Parathyroid adenoma (tissue), 2 donors: ENCODE measurements around the gene RABIF.

Experiments
- H2AFZ ChIP-seq: fragments of 300-600 bp; sonication (generic); one replicate; pipeline ENCODE4 v1.7.0; 2017; ENCODE audit warnings: antibody characterized with exemption, mild to moderate bottlenecking
- H3K27ac ChIP-seq: fragments of 300-600 bp; sonication (generic); one replicate; pipeline ENCODE4 v1.7.0; 2017
- H3K27me3 ChIP-seq: fragments of 300-600 bp; sonication (generic); one replicate; pipeline ENCODE4 v1.7.0; 2017; ENCODE audit warnings: low read length; ENCODE audit not compliant: control insufficient read depth, insufficient read depth
- H3K36me3 ChIP-seq: fragments of 300-600 bp; sonication (generic); one replicate; pipeline ENCODE4 v1.7.0; 2017; ENCODE audit warnings: low read length; ENCODE audit not compliant: control insufficient read depth, insufficient read depth
- H3K4me1 ChIP-seq: fragments of 300-600 bp; sonication (generic); one replicate; pipeline ENCODE4 v1.7.0; 2017; ENCODE audit warnings: control low read depth
- H3K4me2 ChIP-seq: fragments of 300-600 bp; sonication (generic); one replicate; pipeline ENCODE4 v1.7.0; 2017; ENCODE audit warnings: low read length
- H3K4me3 ChIP-seq: fragments of 300-600 bp; sonication (generic); one replicate; pipeline ENCODE4 v1.7.0; 2017; ENCODE audit warnings: low read depth, low read length
- H3K79me2 ChIP-seq: fragments of 300-600 bp; sonication (generic); one replicate; pipeline ENCODE4 v1.7.0; 2017; ENCODE audit warnings: control low read depth
- H3K9ac ChIP-seq: fragments of 300-600 bp; sonication (generic); one replicate; pipeline ENCODE4 v1.7.0; 2017; ENCODE audit warnings: mild to moderate bottlenecking
- H3K9me3 ChIP-seq: fragments of 300-600 bp; sonication (generic); one replicate; pipeline ENCODE4 v1.7.0; 2017; ENCODE audit warnings: low read length; ENCODE audit not compliant: control insufficient read depth
- CTCF ChIP-seq: fragments of 300-600 bp; sonication (generic); IDR thresholded peaks from one replicate; pipeline ENCODE4 v1.7.0; 2017; ENCODE audit warnings: antibody characterized with exemption, mild to moderate bottlenecking
- donor health status: primary hyperparathyroidism.

Gene RABIF

GRCh38 chr1:202850593-202851362 is 38.2 kb downstream of the RABIF start:
- Histone ChIP-seq H3K27ac (no peak overlapping the region), H3K4me2 (no peak overlapping the region), H3K4me1 (no peaks in the 10 kb centered on the region), H3K79me2 (no peaks in the 10 kb centered on the region), H3K9me3 (no peaks in the 10 kb centered on the region), H3K36me3 (no peaks in the 10 kb centered on the region), H3K9ac (no peak overlapping the region), H3K4me3 (no peak overlapping the region), H3K27me3 (no peaks in the 10 kb centered on the region), H2AFZ (no peak overlapping the region)
- no peak for TF ChIP-seq CTCF

- no peak overlapping the region for H3K4me3 ChIP-seq
- no peak for TF ChIP-seq CTCF
- H2AFZ ChIP-seq = no peak overlapping the region
- H3K79me2 ChIP-seq = no peaks in the 10 kb centered on the region
- H3K9me3 ChIP-seq = no peaks in the 10 kb centered on the region
- H3K36me3 ChIP-seq = no peaks in the 10 kb centered on the region
- H3K9ac ChIP-seq = no peak overlapping the region
- H3K27me3 ChIP-seq = no peaks in the 10 kb centered on the region
- no peaks in the 10 kb centered on the region for H3K4me1 ChIP-seq
- H3K27ac ChIP-seq = no peak overlapping the region
- no peak overlapping the region for H3K4me2 ChIP-seq
Observed at GRCh38 chr1:202848191-202848542, 40.8 kb downstream of the RABIF start.

- Histone ChIP-seq H3K4me1 (no peaks in the 10 kb centered on the region), H3K79me2 (no peaks in the 10 kb centered on the region), H3K9ac (no peak overlapping the region), H3K4me3 (no peak overlapping the region), H2AFZ (no peak overlapping the region), H3K9me3 (no peaks in the 10 kb centered on the region), H3K27me3 (no peaks in the 10 kb centered on the region), H3K27ac (no peak overlapping the region), H3K4me2 (no peak overlapping the region), H3K36me3 (no peaks in the 10 kb centered on the region)
- TF ChIP-seq CTCF = no peak
Observed at GRCh38 chr1:202844935-202845334, 44.0 kb downstream of the RABIF start.

- Histone ChIP-seq H3K27ac (no peak overlapping the region), H3K4me1 (no peaks in the 10 kb centered on the region)
Observed at GRCh38 chr1:202844259-202844658, 44.7 kb downstream of the RABIF start.

More at GRCh38 chr1:202844259-202844658, 44.7 kb downstream of the RABIF start:
- Histone ChIP-seq H3K4me2 (no peak overlapping the region), H3K9ac (no peak overlapping the region), H3K4me3 (no peak overlapping the region), H3K27me3 (no peaks in the 10 kb centered on the region), H3K79me2 (no peaks in the 10 kb centered on the region), H3K36me3 (no peaks in the 10 kb centered on the region), H3K9me3 (no peaks in the 10 kb centered on the region), H2AFZ (no peak overlapping the region)
- TF ChIP-seq CTCF = no peak
